Pulmonary artery endothelial cell (primary cell): Measurements from ENCODE around the gene SLC7A5. TPM values are rescaled to one million over a fixed set of nuclear protein-coding genes. Genes with fewer than 3 reads are reported as not detected.
"Not testable (repeated sequence)": the region's sequence is repeated elsewhere in the genome, so short reads cannot be mapped to it uniquely, and the experiment has no call there.

ENCODE experiments used
- DNase-seq: peaks from one replicate; pipeline ENCODE4 v3.0.0-alpha.2; 2011; ENCODE audit warnings: low read depth, low spot score
- total RNA-seq: library from RNA; depleted of rRNA; stranded (reverse); fragments of >200 nt; gene quantifications from 2 replicates; pipeline ENCODE4 v1.2.3, GENCODE V29; 2014

Gene SLC7A5
- total RNA-seq, 1 donor from 2014 or later, result 11.2 TPM

GRCh38 chr16:87834005-87834667 is 35.2 kb downstream of the SLC7A5 start:
- no peak for DNase-seq

GRCh38 chr16:87833548-87833947 is 35.8 kb downstream of the SLC7A5 start:
- DNase-seq, result no peak

GRCh38 chr16:87832741-87833502 is 36.4 kb downstream of the SLC7A5 start:
- DNase-seq, result no peak

GRCh38 chr16:87832137-87832527 is 37.2 kb downstream of the SLC7A5 start:
- no peak for DNase-seq

GRCh38 chr16:87831421-87832136 is 37.7 kb downstream of the SLC7A5 start:
- DNase-seq, result no peak

- no peak for DNase-seq
Measured at GRCh38 chr16:87830673-87831420, 38.5 kb downstream of the SLC7A5 start.

GRCh38 chr16:87829988-87830672 is 39.2 kb downstream of the SLC7A5 start:
- DNase-seq, result no peak

GRCh38 chr16:87829622-87829980 is 39.7 kb downstream of the SLC7A5 start:
- no peak for DNase-seq

- DNase-seq, result no peak
Measured at GRCh38 chr16:87828907-87829621, 40.2 kb downstream of the SLC7A5 start.

GRCh38 chr16:87828071-87828906 is 41.0 kb downstream of the SLC7A5 start:
- DNase-seq, result no peak

- not testable (repeated sequence) for DNase-seq
Measured at GRCh38 chr16:87827588-87827915, 41.8 kb downstream of the SLC7A5 start.

- no peak for DNase-seq
Measured at GRCh38 chr16:87826798-87827587, 42.3 kb downstream of the SLC7A5 start.

GRCh38 chr16:87826407-87826797 is 42.9 kb downstream of the SLC7A5 start:
- DNase-seq, result not testable (repeated sequence)

- not testable (repeated sequence) for DNase-seq
Measured at GRCh38 chr16:87825842-87826120, 43.5 kb downstream of the SLC7A5 start.

- no peak for DNase-seq
Measured at GRCh38 chr16:87824991-87825841, 44.1 kb downstream of the SLC7A5 start.

GRCh38 chr16:87824016-87824990 is 45.0 kb downstream of the SLC7A5 start:
- DNase-seq, result no peak
